22Rv1 (cell line): Measurements from ENCODE around the gene GCLM.
"Not testable (repeated sequence)": the region's sequence is repeated elsewhere in the genome, so short reads cannot be mapped to it uniquely, and the experiment has no call there.

Experiments used
- H3K27ac ChIP-seq: fragments of 450-650 bp; 2 replicates; pipeline ENCODE4 v1.5.1; 2017
- ZFX ChIP-seq: fragments of 450-650 bp; IDR thresholded peaks from 2 replicates; pipeline ENCODE4 v1.6.1; 2017; ENCODE audit warnings: antibody characterized with exemption, borderline replicate concordance
- TF ChIP-seq, protein P1 (sequence below): fragments of 450-650 bp; IDR thresholded peaks from 2 replicates; pipeline ENCODE4 v1.5.1; 2017; ENCODE audit warnings: mild to moderate bottlenecking

The GCLM gene

DNA sequence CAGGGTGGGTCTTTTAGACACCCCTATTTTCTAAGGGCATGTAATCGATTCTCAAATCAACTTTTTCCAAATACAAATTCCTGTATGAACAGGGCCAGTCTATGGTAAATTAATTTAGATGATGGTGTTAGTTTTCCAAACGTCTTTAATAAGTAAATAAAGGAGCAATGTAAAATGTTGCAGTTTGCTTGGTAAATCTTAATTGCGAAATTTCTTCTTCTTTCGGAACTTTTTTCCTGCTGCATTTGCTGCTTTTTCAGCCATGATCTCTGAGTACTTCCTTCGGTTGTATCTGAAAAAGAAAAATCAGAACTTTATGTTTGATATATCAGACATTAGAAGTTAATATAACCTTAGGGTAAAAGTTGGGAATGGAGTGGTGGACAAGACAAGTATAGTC, 39.6 kb downstream of the GCLM start:
- TF ChIP-seq, protein P1, sequence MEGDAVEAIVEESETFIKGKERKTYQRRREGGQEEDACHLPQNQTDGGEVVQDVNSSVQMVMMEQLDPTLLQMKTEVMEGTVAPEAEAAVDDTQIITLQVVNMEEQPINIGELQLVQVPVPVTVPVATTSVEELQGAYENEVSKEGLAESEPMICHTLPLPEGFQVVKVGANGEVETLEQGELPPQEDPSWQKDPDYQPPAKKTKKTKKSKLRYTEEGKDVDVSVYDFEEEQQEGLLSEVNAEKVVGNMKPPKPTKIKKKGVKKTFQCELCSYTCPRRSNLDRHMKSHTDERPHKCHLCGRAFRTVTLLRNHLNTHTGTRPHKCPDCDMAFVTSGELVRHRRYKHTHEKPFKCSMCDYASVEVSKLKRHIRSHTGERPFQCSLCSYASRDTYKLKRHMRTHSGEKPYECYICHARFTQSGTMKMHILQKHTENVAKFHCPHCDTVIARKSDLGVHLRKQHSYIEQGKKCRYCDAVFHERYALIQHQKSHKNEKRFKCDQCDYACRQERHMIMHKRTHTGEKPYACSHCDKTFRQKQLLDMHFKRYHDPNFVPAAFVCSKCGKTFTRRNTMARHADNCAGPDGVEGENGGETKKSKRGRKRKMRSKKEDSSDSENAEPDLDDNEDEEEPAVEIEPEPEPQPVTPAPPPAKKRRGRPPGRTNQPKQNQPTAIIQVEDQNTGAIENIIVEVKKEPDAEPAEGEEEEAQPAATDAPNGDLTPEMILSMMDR, result no peak
- TF ChIP-seq ZFX, result no peak
- H3K27ac ChIP-seq, result no peak overlapping the region

DNA sequence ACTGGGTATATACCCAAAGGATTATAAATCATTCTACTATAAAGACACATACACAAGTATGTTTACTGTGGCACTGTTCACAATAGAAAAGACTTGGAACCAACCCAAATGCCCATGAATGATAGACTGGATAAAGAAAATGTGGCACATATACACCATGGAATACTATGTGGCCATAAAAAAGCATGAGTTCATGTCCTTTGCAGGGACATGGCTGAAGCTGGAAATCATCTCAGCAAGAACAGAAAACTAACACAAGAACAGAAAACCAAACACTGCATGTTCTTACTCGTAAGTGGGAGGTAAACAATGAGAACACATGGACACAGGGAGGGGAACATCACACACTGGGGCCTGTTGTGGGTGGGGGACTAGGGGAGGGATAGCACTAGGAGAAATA, 40.7 kb downstream of the GCLM start:
- not testable (repeated sequence) for H3K27ac ChIP-seq

GRCh38 chr1:93865253-93865652, 44.0 kb downstream of the GCLM start:
- no peak overlapping the region for H3K27ac ChIP-seq
- TF ChIP-seq, protein P1, result no peak
- no peak for TF ChIP-seq ZFX

DNA sequence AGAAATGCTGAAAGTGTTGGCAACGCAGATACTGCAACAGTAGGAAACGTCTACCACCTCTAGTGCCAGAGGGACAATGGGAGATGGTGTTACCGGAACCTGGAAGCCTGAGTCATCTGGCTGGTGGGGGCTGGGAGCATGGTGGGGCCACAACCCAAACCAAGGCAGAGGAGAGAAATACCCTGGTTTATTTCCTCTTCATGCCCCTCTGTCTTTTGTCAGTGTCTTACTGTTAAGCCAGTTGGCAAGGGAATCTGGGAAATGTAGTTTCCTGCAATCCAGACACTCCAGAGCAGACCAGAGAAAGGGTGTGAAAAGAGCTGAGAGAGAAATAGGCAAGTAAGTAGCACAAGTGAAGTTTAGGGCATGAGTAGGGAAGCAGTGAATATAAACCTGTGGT, 45.1 kb downstream of the GCLM start:
- no peak overlapping the region for H3K27ac ChIP-seq
- TF ChIP-seq ZFX, result no peak
- TF ChIP-seq, protein P1, result no peak

DNA sequence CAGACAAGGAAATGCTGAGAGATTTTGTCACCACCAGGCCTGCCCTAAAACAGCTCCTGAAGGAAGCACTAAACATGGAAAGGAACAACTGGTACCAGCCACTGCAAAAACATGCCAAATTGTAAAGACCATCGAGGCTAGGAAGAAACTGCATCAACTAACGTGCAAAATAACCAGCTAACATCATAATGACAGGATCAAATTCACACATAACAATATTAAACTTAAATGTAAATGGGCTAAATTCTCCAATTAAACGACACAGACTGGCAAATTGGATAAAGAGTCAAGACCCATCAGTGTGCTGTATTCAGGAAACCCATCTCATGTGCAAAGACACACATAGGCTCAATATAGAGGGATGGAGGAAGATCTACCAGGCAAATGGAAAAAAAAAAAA, 51.6 kb downstream of the GCLM start:
- H3K27ac ChIP-seq, result not testable (repeated sequence)

DNA sequence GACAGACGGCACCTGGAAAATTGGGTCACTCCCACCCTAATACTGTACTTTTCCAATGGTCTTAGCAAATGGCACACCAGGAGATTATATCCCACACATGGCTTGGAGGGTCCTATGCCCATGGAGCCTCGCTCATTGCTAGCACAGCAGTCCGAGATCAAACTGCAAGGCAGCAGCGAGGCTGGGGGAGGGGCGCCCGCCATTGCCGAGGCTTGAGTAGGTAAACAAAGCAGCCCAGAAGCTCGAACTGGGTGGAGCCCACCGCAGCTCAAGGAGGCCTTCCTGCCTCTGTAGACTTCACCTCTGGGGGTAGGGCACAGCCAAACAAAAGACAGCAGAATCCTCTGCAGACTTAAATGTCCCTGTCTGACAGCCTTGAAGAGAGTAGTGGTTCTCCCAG, 53.2 kb downstream of the GCLM start:
- not testable (repeated sequence) for H3K27ac ChIP-seq

DNA sequence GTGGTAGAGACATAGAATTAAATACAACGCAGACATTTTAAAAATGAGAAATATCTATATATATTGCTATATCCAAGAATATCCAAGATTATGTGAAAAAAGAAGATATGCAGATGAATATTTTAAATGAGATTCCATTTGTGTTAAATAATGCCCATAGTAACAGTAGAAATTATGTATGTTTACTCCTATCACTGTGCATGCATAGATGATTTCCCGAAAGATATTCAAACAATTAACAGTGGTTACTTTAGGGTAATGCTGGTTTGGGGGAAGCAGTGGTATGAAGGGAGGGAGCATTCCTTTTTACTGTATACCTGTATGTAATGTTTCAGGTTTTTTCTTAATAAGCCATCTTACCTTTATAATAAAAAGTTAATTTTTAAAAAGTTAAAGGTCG, 55.3 kb downstream of the GCLM start:
- no peak for TF ChIP-seq ZFX
- TF ChIP-seq, protein P1, result no peak
- no peak overlapping the region for H3K27ac ChIP-seq

- no peak for TF ChIP-seq ZFX
- TF ChIP-seq, protein P1, result no peak
- no peak overlapping the region for H3K27ac ChIP-seq
Measured at GRCh38 chr1:93851878-93852277, 57.4 kb downstream of the GCLM start.

GRCh38 chr1:93851327-93851712, 57.9 kb downstream of the GCLM start:
- no peak overlapping the region for H3K27ac ChIP-seq
- TF ChIP-seq, protein P1, result no peak
- TF ChIP-seq ZFX, result no peak
